Astrocyte (in vitro differentiated cells and primary cell): ENCODE data around the gene UBL3. TPM values are rescaled to one million over a fixed set of nuclear protein-coding genes. Genes with fewer than 3 reads are reported as not detected.
A peak's percentile ranks its signal among the peaks of the same experiment; 100 is the strongest.

Source experiments
- DNase-seq: peaks from one replicate; pipeline ENCODE4 v3.0.0-alpha.2; 2010; ENCODE audit warnings: low read depth
- FAIRE-seq: peaks from 2 replicates; lab custom pipeline; 2011; peaks lifted over from hg19 to GRCh38; lab: Jason Lieb, UNC
- H2AFZ ChIP-seq: 2 replicates; pipeline ENCODE4 v1.6.0; 2012; ENCODE audit warnings: low read depth, low read length, inconsistent platforms
- H3K27ac ChIP-seq: 2 replicates; pipeline ENCODE4 v1.5.1; 2011; ENCODE audit warnings: low read depth, low read length, inconsistent platforms
- H3K27me3 ChIP-seq: 2 replicates; pipeline ENCODE4 v1.6.0; 2011; ENCODE audit warnings: low read length, inconsistent platforms; ENCODE audit not compliant: insufficient read depth
- H3K36me3 ChIP-seq: 2 replicates; pipeline ENCODE4 v1.5.1; 2011; ENCODE audit warnings: low read length, inconsistent platforms; ENCODE audit not compliant: insufficient read depth
- H3K4me1 ChIP-seq: 2 replicates; pipeline ENCODE4 v1.5.1; 2011; ENCODE audit warnings: low read length, inconsistent platforms; ENCODE audit not compliant: insufficient read depth
- H3K4me2 ChIP-seq: 2 replicates; pipeline ENCODE4 v1.6.0; 2012; ENCODE audit warnings: low read length, inconsistent platforms
- H3K4me3 ChIP-seq: 2 replicates; pipeline ENCODE4 v1.5.1; 2011; ENCODE audit warnings: low read depth, mild to moderate bottlenecking, low read length, inconsistent platforms; ENCODE audit not compliant: insufficient read depth
- H3K79me2 ChIP-seq: 2 replicates; pipeline ENCODE4 v1.6.0; 2012; ENCODE audit warnings: mild to moderate bottlenecking, low read length, inconsistent platforms; ENCODE audit not compliant: insufficient read depth
- H3K9ac ChIP-seq: 2 replicates; pipeline ENCODE4 v1.6.0; 2012; ENCODE audit warnings: mild to moderate bottlenecking, low read length, inconsistent platforms
- H3K9me3 ChIP-seq: 2 replicates; pipeline ENCODE4 v1.5.1; 2012; ENCODE audit warnings: low read depth, mild to moderate bottlenecking, low read length, inconsistent platforms; ENCODE audit not compliant: insufficient read depth
- H4K20me1 ChIP-seq: 2 replicates; pipeline ENCODE4 v1.6.0; 2012; ENCODE audit warnings: low read length, inconsistent platforms; ENCODE audit not compliant: insufficient read depth
- H3K27ac Mint-ChIP-seq: one replicate; pipeline ENCODE4 v1.8.0; 2021; ENCODE audit warnings: mild to moderate bottlenecking, mixed read lengths; ENCODE audit not compliant: unreplicated experiment
- H3K27me3 Mint-ChIP-seq: one replicate; pipeline ENCODE4 v1.8.0; 2021; ENCODE audit warnings: low read depth, mixed read lengths; ENCODE audit not compliant: unreplicated experiment
- H3K36me3 Mint-ChIP-seq: one replicate; pipeline ENCODE4 v1.8.0; 2021; ENCODE audit warnings: low read depth, mixed read lengths; ENCODE audit not compliant: unreplicated experiment
- H3K4me1 Mint-ChIP-seq: one replicate; pipeline ENCODE4 v1.8.0; 2021; ENCODE audit warnings: low read depth, mixed read lengths; ENCODE audit not compliant: unreplicated experiment
- H3K4me3 Mint-ChIP-seq: one replicate; pipeline ENCODE4 v1.8.0; 2021; ENCODE audit warnings: mild to moderate bottlenecking, moderate library complexity, mixed read lengths; ENCODE audit not compliant: unreplicated experiment
- H3K9me3 Mint-ChIP-seq: one replicate; pipeline ENCODE4 v1.8.0; 2021; ENCODE audit warnings: mild to moderate bottlenecking, mixed read lengths; ENCODE audit not compliant: unreplicated experiment
- CTCF ChIP-seq: IDR thresholded peaks from 2 replicates; pipeline ENCODE4 v1.5.1; 2011; ENCODE audit warnings: low read depth, mild to moderate bottlenecking, inconsistent platforms, low read length, moderate library complexity; ENCODE audit not compliant: insufficient read depth
- EZH2 ChIP-seq: IDR thresholded peaks from 2 replicates; pipeline ENCODE4 v1.6.1; 2012; ENCODE audit warnings: mild to moderate bottlenecking, low read length, inconsistent platforms; ENCODE audit not compliant: insufficient read depth
- total RNA-seq: library from RNA; stranded (reverse); gene quantifications from 2 replicates; pipeline ENCODE4 v1.2.1, GENCODE V29; 2021

The UBL3 gene
- total RNA-seq, 1 donor from 2014 or later, result 48.5 TPM

GRCh38 chr13:29846475-29847256 is 3.8 kb downstream of the UBL3 start:
- H3K4me1 ChIP-seq, result peaks cover 12% of the 10 kb centered on the region
- peak overlapping the region; percentile 74 for H3K27ac ChIP-seq
- H2AFZ ChIP-seq, result no peak overlapping the region
- peak overlapping the region; percentile 81 for H3K9ac ChIP-seq
- no peaks in the 10 kb centered on the region for H3K9me3 ChIP-seq
- peak overlapping the region; percentile 87 for H3K4me2 ChIP-seq
- no peak for FAIRE-seq
- H4K20me1 ChIP-seq, result peaks cover 52% of the 10 kb centered on the region
- H3K36me3 Mint-ChIP-seq, result peaks cover 6% of the 10 kb centered on the region
- H3K27ac Mint-ChIP-seq, result peak overlapping the region; percentile 13
- TF ChIP-seq CTCF (no peak), EZH2 (no peak)
- peaks cover 79% of the 10 kb centered on the region for H3K79me2 ChIP-seq
- no peaks in the 10 kb centered on the region for H3K27me3 Mint-ChIP-seq
- peak overlapping the region; percentile 80 for H3K4me3 ChIP-seq
- H3K36me3 ChIP-seq, result no peaks in the 10 kb centered on the region
- peaks cover 21% of the 10 kb centered on the region for H3K4me1 Mint-ChIP-seq
- no peak for DNase-seq
- H3K27me3 ChIP-seq, result no peaks in the 10 kb centered on the region
- H3K9me3 Mint-ChIP-seq, result no peaks in the 10 kb centered on the region
- peak overlapping the region; percentile 96 for H3K4me3 Mint-ChIP-seq

- H3K36me3 ChIP-seq, result no peaks in the 10 kb centered on the region
- Mint-ChIP-seq H3K4me1 (peaks cover 30% of the 10 kb centered on the region), H3K27me3 (no peaks in the 10 kb centered on the region), H3K36me3 (peaks cover 6% of the 10 kb centered on the region), H3K9me3 (no peaks in the 10 kb centered on the region), H3K27ac (peak overlapping the region; percentile 60), H3K4me3 (peak overlapping the region; percentile 96)
- no peak overlapping the region for H2AFZ ChIP-seq
- H3K4me3 ChIP-seq, result no peak overlapping the region
- peak overlapping the region; percentile 87 for H3K4me2 ChIP-seq
- peaks cover 16% of the 10 kb centered on the region for H3K4me1 ChIP-seq
- DNase-seq (no peak), FAIRE-seq (no peak)
- H3K27ac ChIP-seq, result no peak overlapping the region
- peak; percentile 24 for TF ChIP-seq CTCF
- TF ChIP-seq EZH2, result no peak
- H3K9me3 ChIP-seq, result no peaks in the 10 kb centered on the region
- H3K27me3 ChIP-seq, result no peaks in the 10 kb centered on the region
- peaks cover 90% of the 10 kb centered on the region for H3K79me2 ChIP-seq
- peaks cover 56% of the 10 kb centered on the region for H4K20me1 ChIP-seq
- no peak overlapping the region for H3K9ac ChIP-seq
Observed at GRCh38 chr13:29845440-29846056, 4.9 kb downstream of the UBL3 start.

- Histone ChIP-seq H3K4me2 (peak overlapping the region; percentile 30), H3K27ac (no peak overlapping the region), H3K9me3 (no peaks in the 10 kb centered on the region), H3K4me3 (no peak overlapping the region), H3K4me1 (peaks cover 16% of the 10 kb centered on the region), H3K27me3 (no peaks in the 10 kb centered on the region), H3K36me3 (no peaks in the 10 kb centered on the region), H2AFZ (no peak overlapping the region), H3K79me2 (peaks cover 94% of the 10 kb centered on the region), H4K20me1 (peaks cover 55% of the 10 kb centered on the region), H3K9ac (no peak overlapping the region)
- TF ChIP-seq CTCF (no peak), EZH2 (no peak)
- Mint-ChIP-seq H3K4me1 (peaks cover 37% of the 10 kb centered on the region), H3K9me3 (no peaks in the 10 kb centered on the region), H3K27me3 (no peaks in the 10 kb centered on the region), H3K36me3 (peaks cover 4% of the 10 kb centered on the region), H3K4me3 (peak overlapping the region; percentile 57), H3K27ac (no peak overlapping the region)
- DNase-seq (peak; percentile 71), FAIRE-seq (peak; percentile 41)
Observed at GRCh38 chr13:29844441-29844840, 6.0 kb downstream of the UBL3 start.
